Rectal smooth muscle tissue (tissue), 1 donor: Measurements from ENCODE around the gene VRK1.

Experiments used
- H3K27ac ChIP-seq: one replicate; pipeline ENCODE4 v1.7.0; 2013; ENCODE audit warnings: low read depth, low read length, inconsistent platforms
- H3K27me3 ChIP-seq: one replicate; pipeline ENCODE4 v1.7.0; 2013; ENCODE audit warnings: low read length; ENCODE audit not compliant: control insufficient read depth, insufficient read depth
- H3K36me3 ChIP-seq: one replicate; pipeline ENCODE4 v1.7.0; 2013; ENCODE audit warnings: low read length; ENCODE audit not compliant: control insufficient read depth, insufficient read depth
- H3K4me1 ChIP-seq: one replicate; pipeline ENCODE4 v1.7.0; 2013; ENCODE audit warnings: low read length; ENCODE audit not compliant: control insufficient read depth, insufficient read depth
- H3K4me3 ChIP-seq: one replicate; pipeline ENCODE4 v1.7.0; 2013; ENCODE audit warnings: low read length
- H3K9ac ChIP-seq: one replicate; pipeline ENCODE4 v1.7.0; 2013; ENCODE audit warnings: low read length

VRK1 gene

GRCh38 chr14:96902004-96902403 is 104.8 kb downstream of the VRK1 start:
- Histone ChIP-seq H3K4me3 (no peak overlapping the region), H3K36me3 (no peaks in the 10 kb centered on the region), H3K27me3 (no peaks in the 10 kb centered on the region), H3K9ac (no peak overlapping the region), H3K27ac (no peak overlapping the region), H3K4me1 (no peaks in the 10 kb centered on the region)

GRCh38 chr14:96903444-96904023 is 106.4 kb downstream of the VRK1 start:
- Histone ChIP-seq H3K4me1 (no peaks in the 10 kb centered on the region), H3K27me3 (no peaks in the 10 kb centered on the region), H3K9ac (no peak overlapping the region), H3K4me3 (no peak overlapping the region), H3K27ac (no peak overlapping the region), H3K36me3 (no peaks in the 10 kb centered on the region)

- Histone ChIP-seq H3K4me3 (no peak overlapping the region), H3K36me3 (no peaks in the 10 kb centered on the region), H3K27ac (no peak overlapping the region), H3K4me1 (no peaks in the 10 kb centered on the region), H3K27me3 (no peaks in the 10 kb centered on the region), H3K9ac (no peak overlapping the region)
Measured at GRCh38 chr14:96904201-96904600, 107.0 kb downstream of the VRK1 start.

GRCh38 chr14:96905065-96905464 is 107.9 kb downstream of the VRK1 start:
- Histone ChIP-seq H3K9ac (no peak overlapping the region), H3K27ac (no peak overlapping the region), H3K4me1 (no peaks in the 10 kb centered on the region), H3K27me3 (no peaks in the 10 kb centered on the region), H3K36me3 (no peaks in the 10 kb centered on the region), H3K4me3 (no peak overlapping the region)

- Histone ChIP-seq H3K9ac (no peak overlapping the region), H3K4me1 (no peaks in the 10 kb centered on the region), H3K4me3 (no peak overlapping the region), H3K27me3 (no peaks in the 10 kb centered on the region), H3K36me3 (no peaks in the 10 kb centered on the region), H3K27ac (no peak overlapping the region)
Measured at GRCh38 chr14:96905825-96906224, 108.6 kb downstream of the VRK1 start.

- no peak overlapping the region for H3K9ac ChIP-seq
- no peaks in the 10 kb centered on the region for H3K4me1 ChIP-seq
- no peaks in the 10 kb centered on the region for H3K36me3 ChIP-seq
- no peak overlapping the region for H3K27ac ChIP-seq
- no peak overlapping the region for H3K4me3 ChIP-seq
- H3K27me3 ChIP-seq, result no peaks in the 10 kb centered on the region
Measured at GRCh38 chr14:96906434-96906833, 109.3 kb downstream of the VRK1 start.

- H3K36me3 ChIP-seq, result no peaks in the 10 kb centered on the region
- H3K4me3 ChIP-seq, result no peak overlapping the region
- no peaks in the 10 kb centered on the region for H3K4me1 ChIP-seq
- no peak overlapping the region for H3K27ac ChIP-seq
- H3K9ac ChIP-seq, result no peak overlapping the region
- H3K27me3 ChIP-seq, result no peaks in the 10 kb centered on the region
Measured at GRCh38 chr14:96909841-96910364, 112.7 kb downstream of the VRK1 start.

- Histone ChIP-seq H3K27ac (no peak overlapping the region), H3K4me3 (no peak overlapping the region), H3K9ac (no peak overlapping the region), H3K36me3 (no peaks in the 10 kb centered on the region), H3K27me3 (no peaks in the 10 kb centered on the region), H3K4me1 (no peaks in the 10 kb centered on the region)
Measured at GRCh38 chr14:96911499-96912149, 114.4 kb downstream of the VRK1 start.

- Histone ChIP-seq H3K27me3 (no peaks in the 10 kb centered on the region), H3K27ac (no peak overlapping the region), H3K4me1 (no peaks in the 10 kb centered on the region), H3K4me3 (no peak overlapping the region), H3K9ac (no peak overlapping the region), H3K36me3 (no peaks in the 10 kb centered on the region)
Measured at GRCh38 chr14:96914571-96915128, 117.5 kb downstream of the VRK1 start.

GRCh38 chr14:96915478-96915877 is 118.3 kb downstream of the VRK1 start:
- Histone ChIP-seq H3K4me3 (no peak overlapping the region), H3K36me3 (no peaks in the 10 kb centered on the region), H3K27me3 (no peaks in the 10 kb centered on the region), H3K27ac (no peak overlapping the region), H3K9ac (no peak overlapping the region), H3K4me1 (no peaks in the 10 kb centered on the region)

GRCh38 chr14:96916751-96917150 is 119.6 kb downstream of the VRK1 start:
- no peaks in the 10 kb centered on the region for H3K4me1 ChIP-seq
- H3K4me3 ChIP-seq, result no peak overlapping the region
- no peaks in the 10 kb centered on the region for H3K36me3 ChIP-seq
- H3K27ac ChIP-seq, result no peak overlapping the region
- H3K9ac ChIP-seq, result no peak overlapping the region
- no peaks in the 10 kb centered on the region for H3K27me3 ChIP-seq

- Histone ChIP-seq H3K9ac (no peak overlapping the region), H3K27ac (no peak overlapping the region), H3K36me3 (no peaks in the 10 kb centered on the region), H3K4me3 (no peak overlapping the region), H3K27me3 (no peaks in the 10 kb centered on the region), H3K4me1 (no peaks in the 10 kb centered on the region)
Measured at GRCh38 chr14:96917442-96917963, 120.3 kb downstream of the VRK1 start.
